SK-N-SH (cell line): ENCODE data around the gene SDK1. TPM values are rescaled to one million over a fixed set of nuclear protein-coding genes. Genes with fewer than 3 reads are reported as not detected.

Source experiments
- CTCF ChIA-PET: fragments of 300-600, 350-600 bp; formaldehyde crosslinking; extraction: SDS; loops from one replicate; lab custom pipeline; 2021; lab: Yijun Ruan, JAX
- POLR2A ChIA-PET: fragments of 350-600 bp; sonication (Branson Sonifier 250); formaldehyde crosslinking; extraction: SDS; loops from one replicate; lab custom pipeline; 2020; ENCODE audit warnings: antibody characterized with exemption, inconsistent platforms; lab: Yijun Ruan, JAX
- DNase-seq: peaks from one replicate; pipeline ENCODE4 v3.0.0; 2012
- H2AFZ ChIP-seq: fragments of 200-600 bp; sonication (generic); 2 replicates; pipeline ENCODE4 v1.8.1; 2016; ENCODE audit warnings: antibody characterized with exemption, mild to moderate bottlenecking, low read depth
- H3F3A ChIP-seq: fragments of 200-600 bp; sonication (generic); replicated peaks from 2 replicates; pipeline ENCODE3; 2016; ENCODE audit warnings: antibody characterized with exemption, mild to moderate bottlenecking; ENCODE audit not compliant: insufficient read depth
- H3K27ac ChIP-seq, 2 experiments: fragments of 200-500 bp in 1 of 2; fragments of 200-600 bp in 1 of 2; sonication (Bioruptor generic) in 1 of 2; sonication (generic), shearing (Covaris generic) in 1 of 2; 2 replicates each; pipeline versions ENCODE4 v1.5.1 to v1.6.1; 2014 to 2016; ENCODE audit warnings: low read depth in 2 of 2, inconsistent platforms in 1 of 2, low read length in 1 of 2, mild to moderate bottlenecking in 1 of 2, mixed read lengths in 1 of 2
- H3K27me3 ChIP-seq: fragments of 200-600 bp; sonication (generic), shearing (Covaris generic); 2 replicates; pipeline ENCODE4 v1.6.1; 2016; ENCODE audit warnings: mixed run types; ENCODE audit not compliant: insufficient read depth
- H3K36me3 ChIP-seq, 2 experiments: fragments of 200-500 bp in 1 of 2; fragments of 200-600 bp in 1 of 2; sonication (Bioruptor generic) in 1 of 2; sonication (generic) in 1 of 2; replicated peaks in 1 of 2; 2 replicates each; pipeline versions ENCODE3 to v1.5.1; 2014 to 2016; ENCODE audit warnings: low read length in 1 of 2, mild to moderate bottlenecking in 1 of 2; ENCODE audit not compliant: insufficient read depth in 2 of 2, control insufficient read depth in 1 of 2
- H3K4me1 ChIP-seq, 2 experiments: fragments of 200-500 bp in 1 of 2; fragments of 200-600 bp in 1 of 2; sonication (Bioruptor generic) in 1 of 2; sonication (generic), shearing (Covaris generic) in 1 of 2; 2 replicates each; pipeline versions ENCODE4 v1.5.1 to v1.6.1; 2014 to 2016; ENCODE audit warnings: low read depth in 1 of 2, low read length in 1 of 2, mixed run types in 1 of 2; ENCODE audit not compliant: insufficient read depth in 2 of 2, control insufficient read depth in 1 of 2
- H3K4me2 ChIP-seq: fragments of 200-600 bp; sonication (generic), shearing (Covaris generic); 2 replicates; pipeline ENCODE4 v1.6.1; 2017; ENCODE audit warnings: mixed run types
- H3K4me3 ChIP-seq, 2 experiments: fragments of 200-500 bp in 1 of 2; fragments of 200-600 bp in 1 of 2; sonication (Bioruptor generic) in 1 of 2; sonication (generic), shearing (Covaris generic) in 1 of 2; 2 replicates each; pipeline versions ENCODE4 v1.5.1 to v1.8.1; 2014 to 2016; ENCODE audit warnings: low read depth in 2 of 2, inconsistent platforms in 1 of 2, low read length in 1 of 2, mild to moderate bottlenecking in 1 of 2, mixed read lengths in 1 of 2, moderate library complexity in 1 of 2
- H3K79me2 ChIP-seq: fragments of 200-600 bp; sonication (generic); 2 replicates; pipeline ENCODE4 v1.8.1; 2017; ENCODE audit warnings: mild to moderate bottlenecking; ENCODE audit not compliant: insufficient read depth
- H3K9ac ChIP-seq: fragments of 200-600 bp; sonication (generic); 2 replicates; pipeline ENCODE4 v1.6.1; 2017; ENCODE audit warnings: mixed run types
- H3K9me2 ChIP-seq: fragments of 200-600 bp; sonication (generic); 2 replicates; pipeline ENCODE4 v1.6.1; 2017; ENCODE audit warnings: mixed run types
- H3K9me3 ChIP-seq: fragments of 200-600 bp; sonication (generic); 2 replicates; pipeline ENCODE4 v1.6.1; 2017; ENCODE audit warnings: mixed run types, mild to moderate bottlenecking, moderate library complexity
- H4K20me1 ChIP-seq: fragments of 200-600 bp; sonication (generic); 2 replicates; pipeline ENCODE4 v1.6.1; 2017; ENCODE audit warnings: mild to moderate bottlenecking, mixed run types; ENCODE audit not compliant: insufficient read depth
- ELF1 ChIP-seq: IDR thresholded peaks from 2 replicates; pipeline ENCODE4 v1.4.0; 2012
- EP300 ChIP-seq, 2 experiments: IDR thresholded peaks; 2 replicates each; pipeline versions ENCODE4 v1.4.0 to v1.6.1; 2012; ENCODE audit warnings: borderline replicate concordance in 1 of 2, low read depth in 1 of 2, low read length in 1 of 2
- EZH2phosphoT487 ChIP-seq: fragments of 200-600 bp; sonication (generic); IDR thresholded peaks from 2 replicates; pipeline ENCODE4 v1.6.1; 2017; ENCODE audit warnings: low read depth, mixed run types, mild to moderate bottlenecking, antibody characterized with exemption, moderate library complexity, borderline replicate concordance
- FOSL2 ChIP-seq: IDR thresholded peaks from 2 replicates; pipeline ENCODE4 v1.4.0; 2012; ENCODE audit warnings: low read depth, mild to moderate bottlenecking, moderate library complexity, borderline replicate concordance
- GABPA ChIP-seq: IDR thresholded peaks from 2 replicates; pipeline ENCODE4 v1.4.0; 2012; ENCODE audit warnings: low read depth, mild to moderate bottlenecking
- GATA2 ChIP-seq: sonication (generic); formaldehyde crosslinking; IDR thresholded peaks from 2 replicates; pipeline ENCODE4 v1.5.0; 2020; ENCODE audit warnings: mild to moderate bottlenecking, missing genetic modification reagents
- JUND ChIP-seq: IDR thresholded peaks from 2 replicates; pipeline ENCODE4 v1.4.0; 2012
- NFIC ChIP-seq: IDR thresholded peaks from 2 replicates; pipeline ENCODE4 v1.4.0; 2012; ENCODE audit warnings: borderline replicate concordance
- NRF1 ChIP-seq: IDR thresholded peaks from 2 replicates; pipeline ENCODE4 v1.6.1; 2012; ENCODE audit warnings: low read depth, mild to moderate bottlenecking, low read length
- RAD21 ChIP-seq: IDR thresholded peaks from 2 replicates; pipeline ENCODE4 v1.6.1; 2012; ENCODE audit warnings: mild to moderate bottlenecking, low read length
- RCOR1 ChIP-seq: fragments of 150-350 bp; IDR thresholded peaks from 2 replicates; pipeline ENCODE4 v1.6.1; 2017; ENCODE audit warnings: antibody characterized with exemption, low read length
- REST ChIP-seq: IDR thresholded peaks from 2 replicates; pipeline ENCODE4 v1.6.1; 2012; ENCODE audit warnings: mild to moderate bottlenecking, low read depth, low read length, moderate library complexity
- RFX5 ChIP-seq: IDR thresholded peaks from 2 replicates; pipeline ENCODE4 v1.6.1; 2012; ENCODE audit warnings: mild to moderate bottlenecking, improper control_type of control experiment, low read length
- RXRA ChIP-seq: IDR thresholded peaks from 2 replicates; pipeline ENCODE4 v1.4.0; 2012; ENCODE audit warnings: low read depth, mild to moderate bottlenecking, borderline replicate concordance
- SIN3A ChIP-seq: IDR thresholded peaks from 2 replicates; pipeline ENCODE4 v1.6.1; 2012; ENCODE audit warnings: low read depth, mild to moderate bottlenecking, low read length, moderate library complexity, borderline replicate concordance
- TAF1 ChIP-seq: IDR thresholded peaks from 2 replicates; pipeline ENCODE4 v1.6.1; 2012; ENCODE audit warnings: low read depth, mild to moderate bottlenecking, low read length, moderate library complexity, borderline replicate concordance
- TCF12 ChIP-seq: IDR thresholded peaks from 2 replicates; pipeline ENCODE4 v1.4.0; 2012
- TEAD4 ChIP-seq: IDR thresholded peaks from 2 replicates; pipeline ENCODE4 v1.4.0; 2012; ENCODE audit warnings: mild to moderate bottlenecking, borderline replicate concordance; ENCODE audit not compliant: insufficient read depth
- WGBS: methylation state at CpG from one replicate; pipeline ENCODE4 v1.1.6; 2017; ENCODE audit warnings: low lambda C conversion rate; 5-methylcytosine and 5-hydroxymethylcytosine counted together
- polyA plus RNA-seq, 3 experiments: library from polyadenylated mRNA; depleted of rRNA; stranded (reverse); fragments of >200 nt; gene quantifications; 2 replicates each; pipeline ENCODE4 v1.2.3, GENCODE V29; 2012
- TF ChIP-seq, protein P1 (sequence below): fragments of 200-600 bp; sonication (generic); IDR thresholded peaks from 2 replicates; pipeline ENCODE4 v1.6.1; 2017; ENCODE audit warnings: antibody characterized with exemption, mild to moderate bottlenecking, moderate library complexity
- TF ChIP-seq, protein P2 (sequence below): IDR thresholded peaks from 2 replicates; pipeline ENCODE4; 2012
- TF ChIP-seq, protein P3 (sequence below): fragments of 150-350 bp; IDR thresholded peaks from 2 replicates; pipeline ENCODE4 v1.6.1; 2016; ENCODE audit warnings: mild to moderate bottlenecking, low read depth, low read length

The SDK1 gene
- polyA plus RNA-seq, 1 of the 3 experiments (the other 2 are of a cell fraction), result 1.2 TPM

- CTCF ChIA-PET, result no interaction called here
These were observed 636.1 kb downstream of the SDK1 start for GRCh38 chr7:3937146-3937545.

GRCh38 chr7:3937605-3938004 lies 636.6 kb downstream of the SDK1 start:
- H3K4me2 ChIP-seq, result no peak overlapping the region
- ChIA-PET CTCF (no interaction called here), POLR2A (no interaction called here)
- H3K79me2 ChIP-seq, result no peaks in the 10 kb centered on the region
- TF ChIP-seq RAD21 (no peak), NRF1 (no peak), FOSL2 (no peak), TCF12 (no peak), EZH2phosphoT487 (no peak), SIN3A (no peak), GABPA (no peak), RXRA (no peak), ELF1 (no peak), NFIC (no peak), RCOR1 (no peak), EP300 (IDR thresholded peaks at IDR 0.05; ENCODE audit: borderline replicate concordance in 1 of 2, low read depth in 1 of 2, low read length in 1 of 2) (no peak), GATA2 (CRISPR knock-in tag) (no peak), REST (no peak), TAF1 (no peak), RFX5 (no peak), TEAD4 (no peak)
- TF ChIP-seq, protein P1, sequence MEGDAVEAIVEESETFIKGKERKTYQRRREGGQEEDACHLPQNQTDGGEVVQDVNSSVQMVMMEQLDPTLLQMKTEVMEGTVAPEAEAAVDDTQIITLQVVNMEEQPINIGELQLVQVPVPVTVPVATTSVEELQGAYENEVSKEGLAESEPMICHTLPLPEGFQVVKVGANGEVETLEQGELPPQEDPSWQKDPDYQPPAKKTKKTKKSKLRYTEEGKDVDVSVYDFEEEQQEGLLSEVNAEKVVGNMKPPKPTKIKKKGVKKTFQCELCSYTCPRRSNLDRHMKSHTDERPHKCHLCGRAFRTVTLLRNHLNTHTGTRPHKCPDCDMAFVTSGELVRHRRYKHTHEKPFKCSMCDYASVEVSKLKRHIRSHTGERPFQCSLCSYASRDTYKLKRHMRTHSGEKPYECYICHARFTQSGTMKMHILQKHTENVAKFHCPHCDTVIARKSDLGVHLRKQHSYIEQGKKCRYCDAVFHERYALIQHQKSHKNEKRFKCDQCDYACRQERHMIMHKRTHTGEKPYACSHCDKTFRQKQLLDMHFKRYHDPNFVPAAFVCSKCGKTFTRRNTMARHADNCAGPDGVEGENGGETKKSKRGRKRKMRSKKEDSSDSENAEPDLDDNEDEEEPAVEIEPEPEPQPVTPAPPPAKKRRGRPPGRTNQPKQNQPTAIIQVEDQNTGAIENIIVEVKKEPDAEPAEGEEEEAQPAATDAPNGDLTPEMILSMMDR, result no peak
- TF ChIP-seq, protein P2, sequence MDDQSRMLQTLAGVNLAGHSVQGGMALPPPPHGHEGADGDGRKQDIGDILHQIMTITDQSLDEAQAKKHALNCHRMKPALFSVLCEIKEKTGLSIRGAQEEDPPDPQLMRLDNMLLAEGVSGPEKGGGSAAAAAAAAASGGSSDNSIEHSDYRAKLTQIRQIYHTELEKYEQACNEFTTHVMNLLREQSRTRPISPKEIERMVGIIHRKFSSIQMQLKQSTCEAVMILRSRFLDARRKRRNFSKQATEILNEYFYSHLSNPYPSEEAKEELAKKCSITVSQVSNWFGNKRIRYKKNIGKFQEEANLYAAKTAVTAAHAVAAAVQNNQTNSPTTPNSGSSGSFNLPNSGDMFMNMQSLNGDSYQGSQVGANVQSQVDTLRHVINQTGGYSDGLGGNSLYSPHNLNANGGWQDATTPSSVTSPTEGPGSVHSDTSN, result no peak
- TF ChIP-seq, protein P3, sequence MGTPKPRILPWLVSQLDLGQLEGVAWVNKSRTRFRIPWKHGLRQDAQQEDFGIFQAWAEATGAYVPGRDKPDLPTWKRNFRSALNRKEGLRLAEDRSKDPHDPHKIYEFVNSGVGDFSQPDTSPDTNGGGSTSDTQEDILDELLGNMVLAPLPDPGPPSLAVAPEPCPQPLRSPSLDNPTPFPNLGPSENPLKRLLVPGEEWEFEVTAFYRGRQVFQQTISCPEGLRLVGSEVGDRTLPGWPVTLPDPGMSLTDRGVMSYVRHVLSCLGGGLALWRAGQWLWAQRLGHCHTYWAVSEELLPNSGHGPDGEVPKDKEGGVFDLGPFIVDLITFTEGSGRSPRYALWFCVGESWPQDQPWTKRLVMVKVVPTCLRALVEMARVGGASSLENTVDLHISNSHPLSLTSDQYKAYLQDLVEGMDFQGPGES, result no peak
- no peaks in the 10 kb centered on the region for H3K9me2 ChIP-seq
- H3K36me3 ChIP-seq, result no peaks in the 10 kb centered on the region
- H3K27me3 ChIP-seq, result no peaks in the 10 kb centered on the region
- H3K9ac ChIP-seq, result no peak overlapping the region
- 77% methylated on average over 14 of the region's 14 CpGs for WGBS
- no peak overlapping the region for H3K27ac ChIP-seq
- DNase-seq, result no peak
- H4K20me1 ChIP-seq, result no peaks in the 10 kb centered on the region
- H3K9me3 ChIP-seq, result no peaks in the 10 kb centered on the region
- no peaks in the 10 kb centered on the region for H3K4me1 ChIP-seq
- H3K4me3 ChIP-seq, result no peak overlapping the region
- no peaks in the 10 kb centered on the region for H3F3A ChIP-seq
- H2AFZ ChIP-seq, result no peak overlapping the region

More at GRCh38 chr7:3937146-3937545, 636.1 kb downstream of the SDK1 start:
- no peak for TF ChIP-seq JUND
- POLR2A ChIA-PET, result no interaction called here
- Histone ChIP-seq H3K9ac (no peak overlapping the region), H3K4me3 (no peak overlapping the region), H3K4me2 (no peak overlapping the region), H2AFZ (no peak overlapping the region), H3K27me3 (no peaks in the 10 kb centered on the region), H3K9me3 (no peaks in the 10 kb centered on the region), H3F3A (no peaks in the 10 kb centered on the region), H3K4me1 (no peaks in the 10 kb centered on the region), H3K9me2 (no peaks in the 10 kb centered on the region), H3K36me3 (no peaks in the 10 kb centered on the region), H4K20me1 (no peaks in the 10 kb centered on the region), H3K79me2 (no peaks in the 10 kb centered on the region), H3K27ac (no peak overlapping the region)
- 76% methylated on average over 8 of the region's 8 CpGs for WGBS
- no peak for DNase-seq
